Activated T-cell treated with anti-CD3 and anti-CD28 coated beads, Interleukin-2, amount 50 U/mL, for 24 hours (primary cell): ENCODE results near the gene EPB41.
"Not testable (repeated sequence)": the region's sequence is repeated elsewhere in the genome, so short reads cannot be mapped to it uniquely, and the experiment has no call there.

ENCODE experiments used
- DNase-seq: peaks from one replicate; pipeline ENCODE4 v3.0.0-alpha.2; 2020
- H3K27ac Mint-ChIP-seq: 2 replicates; pipeline ENCODE4 v1.8.0; 2020; ENCODE audit warnings: mild to moderate bottlenecking, mixed read lengths
- H3K27me3 Mint-ChIP-seq: 2 replicates; pipeline ENCODE4 v1.8.0; 2020; ENCODE audit warnings: mixed read lengths
- H3K36me3 Mint-ChIP-seq: 2 replicates; pipeline ENCODE4 v1.8.0; 2020; ENCODE audit warnings: low read depth, mixed read lengths
- H3K4me1 Mint-ChIP-seq: 2 replicates; pipeline ENCODE4 v1.8.0; 2020; ENCODE audit warnings: low read depth, mixed read lengths
- H3K4me3 Mint-ChIP-seq: 2 replicates; pipeline ENCODE4 v1.8.0; 2020; ENCODE audit warnings: mild to moderate bottlenecking, moderate library complexity, mixed read lengths
- H3K9me3 Mint-ChIP-seq: 2 replicates; pipeline ENCODE4 v1.8.0; 2020; ENCODE audit warnings: mixed read lengths

The EPB41 gene

DNA sequence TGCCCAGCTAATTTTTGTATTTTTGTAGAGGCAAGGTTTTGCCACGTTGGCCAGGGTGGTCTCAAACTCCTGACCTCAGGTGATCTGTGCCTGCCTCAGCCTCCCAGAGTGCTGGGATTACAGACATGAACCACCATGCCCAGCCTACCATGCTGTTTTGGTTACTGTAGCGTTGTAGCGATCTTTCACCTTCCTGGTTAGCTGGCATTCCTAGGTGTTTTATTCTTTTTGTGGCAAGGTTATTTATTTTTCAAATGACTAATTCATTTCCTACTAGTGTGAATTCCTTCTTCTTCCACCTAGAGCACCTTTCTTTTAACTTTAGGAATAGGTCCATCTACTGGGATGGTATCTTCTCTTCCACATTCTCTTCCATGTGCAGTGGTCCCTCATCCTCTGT lies 180.1 kb downstream of the EPB41 start:
- no peak overlapping the region for H3K27ac Mint-ChIP-seq
- peaks cover 5% of the 10 kb centered on the region for H3K9me3 Mint-ChIP-seq
- H3K36me3 Mint-ChIP-seq, result peaks cover 91% of the 10 kb centered on the region
- DNase-seq, result no peak
- no peak overlapping the region for H3K4me3 Mint-ChIP-seq
- peaks cover 7% of the 10 kb centered on the region for H3K4me1 Mint-ChIP-seq
- H3K27me3 Mint-ChIP-seq, result no peaks in the 10 kb centered on the region

- Mint-ChIP-seq H3K4me1 (peaks cover 7% of the 10 kb centered on the region), H3K9me3 (peaks cover 5% of the 10 kb centered on the region), H3K36me3 (peaks cover 91% of the 10 kb centered on the region), H3K27ac (no peak overlapping the region), H3K27me3 (no peaks in the 10 kb centered on the region), H3K4me3 (no peak overlapping the region)
- no peak for DNase-seq
These were observed 180.6 kb downstream of the EPB41 start for GRCh38 chr1:29094954-29095353.

DNA sequence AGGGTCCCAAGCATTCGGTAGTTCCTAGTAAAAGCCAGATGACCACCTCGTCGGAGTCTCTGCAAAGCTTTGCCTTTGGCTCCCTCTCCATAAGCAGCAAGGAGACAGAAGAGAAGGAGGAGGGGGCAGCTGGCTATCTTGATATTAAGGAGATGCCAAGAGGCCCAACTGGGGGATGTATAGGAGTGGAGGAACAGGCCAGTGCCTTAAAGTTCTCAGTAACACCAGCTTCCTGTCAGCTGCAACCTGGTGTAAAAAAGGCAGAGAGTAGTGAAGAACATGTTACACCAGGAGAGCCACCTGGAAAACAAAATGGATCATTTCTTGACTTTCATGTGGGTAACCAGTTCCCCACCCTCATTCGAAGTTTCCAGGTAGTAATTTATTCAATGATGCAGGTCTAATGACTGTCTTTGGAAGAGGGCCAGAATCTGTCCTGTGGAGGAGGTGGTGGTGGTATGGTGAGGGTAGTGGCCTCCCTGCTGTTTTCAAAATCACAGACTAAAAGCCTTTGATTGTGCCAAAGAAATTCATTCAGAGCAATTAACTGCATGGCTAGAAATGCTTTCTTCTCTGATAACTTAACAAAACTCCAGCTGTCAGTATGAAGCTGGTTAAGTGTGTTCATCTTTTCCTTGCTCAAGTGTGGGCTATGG lies 182.0 kb downstream of the EPB41 start:
- Mint-ChIP-seq H3K27ac (peak overlapping the region; percentile 27), H3K36me3 (peaks cover 85% of the 10 kb centered on the region), H3K4me1 (peaks cover 7% of the 10 kb centered on the region)

GRCh38 chr1:29099286-29099685 lies 184.9 kb downstream of the EPB41 start:
- Mint-ChIP-seq H3K4me3 (no peak overlapping the region), H3K27ac (no peak overlapping the region), H3K36me3 (peaks cover 79% of the 10 kb centered on the region), H3K9me3 (no peaks in the 10 kb centered on the region), H3K4me1 (peaks cover 7% of the 10 kb centered on the region), H3K27me3 (no peaks in the 10 kb centered on the region)
- no peak for DNase-seq

More for the DNA sequence above, 182.0 kb downstream of the EPB41 start:
- no peaks in the 10 kb centered on the region for H3K27me3 Mint-ChIP-seq
- H3K9me3 Mint-ChIP-seq, result peaks cover 5% of the 10 kb centered on the region
- H3K4me3 Mint-ChIP-seq, result no peak overlapping the region
- DNase-seq, result no peak

GRCh38 chr1:29100487-29100886 lies 186.1 kb downstream of the EPB41 start:
- Mint-ChIP-seq H3K36me3 (peaks cover 76% of the 10 kb centered on the region), H3K27ac (no peak overlapping the region), H3K9me3 (no peaks in the 10 kb centered on the region), H3K4me3 (no peak overlapping the region), H3K27me3 (no peaks in the 10 kb centered on the region), H3K4me1 (peaks cover 7% of the 10 kb centered on the region)
- no peak for DNase-seq

- peaks cover 63% of the 10 kb centered on the region for H3K36me3 Mint-ChIP-seq
- no peaks in the 10 kb centered on the region for H3K27me3 Mint-ChIP-seq
- no peaks in the 10 kb centered on the region for H3K9me3 Mint-ChIP-seq
- peak overlapping the region; percentile 44 for H3K27ac Mint-ChIP-seq
- no peak overlapping the region for H3K4me3 Mint-ChIP-seq
- H3K4me1 Mint-ChIP-seq, result no peaks in the 10 kb centered on the region
- no peak for DNase-seq
These were observed 191.5 kb downstream of the EPB41 start for GRCh38 chr1:29105822-29106221.

- DNase-seq, H3K27me3 Mint-ChIP-seq, H3K4me3 Mint-ChIP-seq, H3K9me3 Mint-ChIP-seq, H3K4me1 Mint-ChIP-seq, H3K27ac Mint-ChIP-seq: not testable (repeated sequence)
- peaks cover 65% of the 10 kb centered on the region for H3K36me3 Mint-ChIP-seq
These were observed 193.7 kb downstream of the EPB41 start for GRCh38 chr1:29108041-29108440.

GRCh38 chr1:29112705-29113412 lies 198.5 kb downstream of the EPB41 start:
- no peaks in the 10 kb centered on the region for H3K27me3 Mint-ChIP-seq
- H3K4me3 Mint-ChIP-seq, result no peak overlapping the region
- no peak for DNase-seq
- no peak overlapping the region for H3K27ac Mint-ChIP-seq
- peaks cover 83% of the 10 kb centered on the region for H3K36me3 Mint-ChIP-seq
- peaks cover 4% of the 10 kb centered on the region for H3K4me1 Mint-ChIP-seq
- no peaks in the 10 kb centered on the region for H3K9me3 Mint-ChIP-seq

GRCh38 chr1:29113413-29114117 lies 199.2 kb downstream of the EPB41 start:
- H3K27ac Mint-ChIP-seq, result peak overlapping the region; percentile 68
- H3K27me3 Mint-ChIP-seq, result no peaks in the 10 kb centered on the region
- no peak overlapping the region for H3K4me3 Mint-ChIP-seq
- peaks cover 84% of the 10 kb centered on the region for H3K36me3 Mint-ChIP-seq
- H3K9me3 Mint-ChIP-seq, result no peaks in the 10 kb centered on the region
- peaks cover 4% of the 10 kb centered on the region for H3K4me1 Mint-ChIP-seq
- DNase-seq, result no peak

DNA sequence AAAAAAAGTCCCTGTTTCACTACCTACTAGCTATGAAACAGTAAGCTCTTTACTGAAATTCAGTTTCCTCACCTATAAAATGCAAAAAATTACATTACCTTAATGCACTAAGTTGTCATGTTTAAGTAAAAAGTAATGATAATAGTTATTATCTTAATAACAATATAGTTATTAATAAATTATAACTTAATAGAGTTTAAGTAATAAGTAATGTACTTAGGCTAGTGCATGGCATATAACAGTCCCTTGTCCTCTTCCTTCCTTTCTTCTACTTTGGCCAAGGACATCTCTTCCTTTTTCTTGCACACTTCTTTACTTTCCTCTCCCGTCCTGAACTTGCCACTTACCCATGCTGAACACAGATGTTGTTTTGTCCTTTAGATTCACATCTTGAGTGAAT lies 200.3 kb downstream of the EPB41 start:
- Mint-ChIP-seq H3K27me3 (no peaks in the 10 kb centered on the region), H3K4me3 (no peak overlapping the region), H3K4me1 (peaks cover 4% of the 10 kb centered on the region), H3K9me3 (no peaks in the 10 kb centered on the region), H3K27ac (no peak overlapping the region), H3K36me3 (peaks cover 85% of the 10 kb centered on the region)
- DNase-seq, result no peak

DNA sequence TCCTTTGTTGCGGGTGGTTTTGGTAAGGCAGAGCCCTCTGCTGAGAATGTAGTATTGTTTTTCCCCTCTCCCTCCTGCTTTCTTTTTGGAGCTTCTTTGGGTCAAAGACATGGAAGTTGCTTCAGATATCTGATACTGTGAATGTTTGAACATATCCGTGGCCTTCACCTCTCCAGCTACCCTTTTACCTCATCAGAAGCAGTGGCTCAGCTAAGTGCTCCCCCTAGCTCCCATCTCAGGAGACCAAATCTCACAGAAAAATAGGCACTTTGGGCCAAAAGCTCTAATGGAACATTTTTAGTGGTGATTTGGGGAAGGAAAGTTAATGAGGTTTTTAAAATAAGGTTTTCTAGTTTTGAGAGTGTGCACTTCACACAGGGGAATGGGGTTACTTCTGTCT lies 203.0 kb downstream of the EPB41 start:
- Mint-ChIP-seq H3K9me3 (no peaks in the 10 kb centered on the region), H3K27ac (peak overlapping the region; percentile 38), H3K4me3 (no peak overlapping the region), H3K27me3 (peaks cover 3% of the 10 kb centered on the region), H3K36me3 (peaks cover 69% of the 10 kb centered on the region), H3K4me1 (peaks cover 4% of the 10 kb centered on the region)
- no peak for DNase-seq

- H3K27ac Mint-ChIP-seq, result no peak overlapping the region
- H3K4me3 Mint-ChIP-seq, result no peak overlapping the region
- no peaks in the 10 kb centered on the region for H3K9me3 Mint-ChIP-seq
- H3K4me1 Mint-ChIP-seq, result peaks cover 2% of the 10 kb centered on the region
- peaks cover 49% of the 10 kb centered on the region for H3K36me3 Mint-ChIP-seq
- DNase-seq, result no peak
- H3K27me3 Mint-ChIP-seq, result peaks cover 10% of the 10 kb centered on the region
These were observed 205.0 kb downstream of the EPB41 start for GRCh38 chr1:29119121-29119929.

GRCh38 chr1:29120367-29120766 lies 206.0 kb downstream of the EPB41 start:
- H3K4me1 Mint-ChIP-seq, result peaks cover 4% of the 10 kb centered on the region
- H3K27me3 Mint-ChIP-seq, result peaks cover 14% of the 10 kb centered on the region
- DNase-seq, result no peak
- no peaks in the 10 kb centered on the region for H3K9me3 Mint-ChIP-seq
- no peak overlapping the region for H3K4me3 Mint-ChIP-seq
- peaks cover 44% of the 10 kb centered on the region for H3K36me3 Mint-ChIP-seq
- no peak overlapping the region for H3K27ac Mint-ChIP-seq

- H3K27me3 Mint-ChIP-seq, result peaks cover 21% of the 10 kb centered on the region
- peak overlapping the region; percentile 3 for H3K4me3 Mint-ChIP-seq
- peaks cover 38% of the 10 kb centered on the region for H3K36me3 Mint-ChIP-seq
- H3K27ac Mint-ChIP-seq, result no peak overlapping the region
- peak; percentile 82 for DNase-seq
- peaks cover 10% of the 10 kb centered on the region for H3K4me1 Mint-ChIP-seq
- no peaks in the 10 kb centered on the region for H3K9me3 Mint-ChIP-seq
These were observed 206.6 kb downstream of the EPB41 start for GRCh38 chr1:29120947-29121485.
